ENCODE measurements around the gene PI4KB.
"Not testable (repeated sequence)": the region's sequence is repeated elsewhere in the genome, so short reads cannot be mapped to it uniquely, and the experiment has no call there.

PI4KB gene

GRCh38 chr1:151281969-151282882, 45.0 kb downstream of the PI4KB start, which contains the start of gene ZNF687:
Gene ZNF687, plus strand, starts transcription at chr1:151282299. Its CDS starts 3,993 bp downstream, at chr1:151286292.
- Histone ChIP-seq H3K36me3 (ENCODE audit: control insufficient read depth, insufficient read depth, low read length) (peaks cover 16% of the 10 kb centered on the region), H3K4me3 (replicated peaks; ENCODE audit: low read depth, low read length) (peak within 1 kb of the TSS; percentile 76), H3K27me3 (replicated peaks; ENCODE audit: control insufficient read depth, insufficient read depth, low read length) (no peaks in the 10 kb centered on the region)
- DNase-seq (ENCODE audit: extremely low read depth, insufficient read length), result peak; percentile 99
- TF ChIP-seq CTCF (IDR thresholded peaks at IDR 0.05; ENCODE audit: insufficient read depth, low read length, poor library complexity, severe bottlenecking), result no peak

GRCh38 chr1:151281225-151281968, 45.8 kb downstream of the PI4KB start:
- no peak for TF ChIP-seq CTCF (IDR thresholded peaks at IDR 0.05; ENCODE audit: insufficient read depth, low read length, poor library complexity, severe bottlenecking)

GRCh38 chr1:151277249-151277648, 50.0 kb downstream of the PI4KB start:
- peak; percentile 38 for DNase-seq (ENCODE audit: extremely low read depth, insufficient read length)
- no peaks in the 10 kb centered on the region; the same call in 1 of the 2 replicates for H3K36me3 ChIP-seq (ENCODE audit: control insufficient read depth, insufficient read depth, low read length)
- no peak for TF ChIP-seq CTCF (IDR thresholded peaks at IDR 0.05; ENCODE audit: insufficient read depth, low read length, poor library complexity, severe bottlenecking)
- H3K27me3 ChIP-seq (replicated peaks; ENCODE audit: control insufficient read depth, insufficient read depth, low read length), result no peaks in the 10 kb centered on the region
- no peak overlapping the region for H3K4me3 ChIP-seq (replicated peaks; ENCODE audit: low read depth, low read length)

More at GRCh38 chr1:151281225-151281968, 45.8 kb downstream of the PI4KB start:
- peak; percentile 96 for DNase-seq (ENCODE audit: extremely low read depth, insufficient read length)
- peak overlapping the region; percentile 65 for H3K4me3 ChIP-seq (replicated peaks; ENCODE audit: low read depth, low read length)
- H3K27me3 ChIP-seq (replicated peaks; ENCODE audit: control insufficient read depth, insufficient read depth, low read length), result no peaks in the 10 kb centered on the region
- H3K36me3 ChIP-seq (ENCODE audit: control insufficient read depth, insufficient read depth, low read length), result peaks cover 9% of the 10 kb centered on the region

GRCh38 chr1:151275341-151275740, 51.9 kb downstream of the PI4KB start:
- not testable (repeated sequence) for H3K4me3 ChIP-seq (replicated peaks; ENCODE audit: low read depth, low read length); DNase-seq (ENCODE audit: extremely low read depth, insufficient read length); H3K36me3 ChIP-seq (ENCODE audit: control insufficient read depth, insufficient read depth, low read length); H3K27me3 ChIP-seq (replicated peaks; ENCODE audit: control insufficient read depth, insufficient read depth, low read length)

GRCh38 chr1:151273924-151274466, 53.2 kb downstream of the PI4KB start:
- no peak for TF ChIP-seq CTCF (IDR thresholded peaks at IDR 0.05; ENCODE audit: insufficient read depth, low read length, poor library complexity, severe bottlenecking)
- Histone ChIP-seq H3K27me3 (replicated peaks; ENCODE audit: control insufficient read depth, insufficient read depth, low read length) (no peaks in the 10 kb centered on the region), H3K36me3 (ENCODE audit: control insufficient read depth, insufficient read depth, low read length) (peaks cover 3% of the 10 kb centered on the region), H3K4me3 (replicated peaks; ENCODE audit: low read depth, low read length) (no peak overlapping the region)
- DNase-seq (ENCODE audit: extremely low read depth, insufficient read length), result no peak

GRCh38 chr1:151267760-151268159, 59.5 kb downstream of the PI4KB start:
- TF ChIP-seq CTCF (IDR thresholded peaks at IDR 0.05; ENCODE audit: insufficient read depth, low read length, poor library complexity, severe bottlenecking), result no peak
- DNase-seq (ENCODE audit: extremely low read depth, insufficient read length), result no peak
- no peak overlapping the region for H3K4me3 ChIP-seq (replicated peaks; ENCODE audit: low read depth, low read length)
- H3K36me3 ChIP-seq (ENCODE audit: control insufficient read depth, insufficient read depth, low read length), result peaks cover 28% of the 10 kb centered on the region
- no peaks in the 10 kb centered on the region for H3K27me3 ChIP-seq (replicated peaks; ENCODE audit: control insufficient read depth, insufficient read depth, low read length)

Data from GM06990 (cell line).